Measurements from ENCODE around the gene FXYD1. TPM values are rescaled to one million over a fixed set of nuclear protein-coding genes. Genes with fewer than 3 reads are reported as not detected.

The FXYD1 gene
- total RNA-seq, 1 experiment from 2014 or later, result not detected

DNA sequence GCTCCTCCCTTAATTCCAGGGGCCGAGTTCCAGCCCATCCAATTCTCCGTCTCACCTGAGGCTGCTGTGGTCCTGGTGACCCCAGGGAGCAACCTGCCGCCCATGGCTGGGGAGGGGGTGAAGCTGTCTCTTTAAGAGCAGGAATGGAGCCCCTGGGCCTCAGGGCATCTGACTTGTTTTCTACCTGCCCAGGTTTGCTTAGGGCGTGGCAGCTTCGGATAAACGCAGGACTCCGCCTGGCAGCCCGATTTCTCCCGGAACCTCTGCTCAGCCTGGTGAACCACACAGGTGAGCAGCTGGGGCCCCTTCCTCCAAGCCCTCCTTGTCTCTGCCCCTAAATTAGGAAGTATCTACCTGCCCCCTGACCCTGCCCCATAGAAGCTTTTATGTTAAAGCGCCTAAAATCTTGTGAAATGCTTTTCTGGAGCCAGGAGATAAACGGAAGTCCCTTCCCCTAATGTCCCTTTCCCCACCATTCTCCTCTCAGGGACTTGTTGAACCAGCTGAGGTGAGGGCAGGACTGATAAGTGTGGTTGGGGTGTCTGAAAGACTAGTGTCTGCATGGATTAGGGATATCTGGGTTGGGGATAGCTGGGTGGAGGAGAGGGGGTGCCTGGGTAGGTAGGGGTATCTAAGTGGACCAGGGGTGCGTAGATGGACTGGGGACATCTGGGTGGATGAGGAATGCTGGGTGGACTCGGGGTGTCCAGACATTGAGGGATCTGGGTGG is 22.4 kb upstream of the FXYD1 start:
- Histone ChIP-seq H3K36me3 (ENCODE audit: insufficient read depth, low read length, poor library complexity, severe bottlenecking) (no peaks in the 10 kb centered on the region), H3K27ac (ENCODE audit: low read depth, low read length, poor library complexity, severe bottlenecking) (no peak overlapping the region), H3K4me1 (ENCODE audit: insufficient read depth, low read length, poor library complexity, severe bottlenecking) (no peaks in the 10 kb centered on the region), H3K27me3 (replicated peaks; ENCODE audit: insufficient read depth, low read depth, low read length, poor library complexity) (no peaks in the 10 kb centered on the region), H3K4me3 (ENCODE audit: low read depth, low read length, poor library complexity, severe bottlenecking) (no peak overlapping the region), H3K9me3 (ENCODE audit: low read depth, low read length, poor library complexity, severe bottlenecking) (no peaks in the 10 kb centered on the region)
- TF ChIP-seq EZH2 (IDR thresholded peaks at IDR 0.05; ENCODE audit: borderline replicate concordance, low read depth, low read length, poor library complexity, severe bottlenecking), result no peak
- TF ChIP-seq, protein P1, sequence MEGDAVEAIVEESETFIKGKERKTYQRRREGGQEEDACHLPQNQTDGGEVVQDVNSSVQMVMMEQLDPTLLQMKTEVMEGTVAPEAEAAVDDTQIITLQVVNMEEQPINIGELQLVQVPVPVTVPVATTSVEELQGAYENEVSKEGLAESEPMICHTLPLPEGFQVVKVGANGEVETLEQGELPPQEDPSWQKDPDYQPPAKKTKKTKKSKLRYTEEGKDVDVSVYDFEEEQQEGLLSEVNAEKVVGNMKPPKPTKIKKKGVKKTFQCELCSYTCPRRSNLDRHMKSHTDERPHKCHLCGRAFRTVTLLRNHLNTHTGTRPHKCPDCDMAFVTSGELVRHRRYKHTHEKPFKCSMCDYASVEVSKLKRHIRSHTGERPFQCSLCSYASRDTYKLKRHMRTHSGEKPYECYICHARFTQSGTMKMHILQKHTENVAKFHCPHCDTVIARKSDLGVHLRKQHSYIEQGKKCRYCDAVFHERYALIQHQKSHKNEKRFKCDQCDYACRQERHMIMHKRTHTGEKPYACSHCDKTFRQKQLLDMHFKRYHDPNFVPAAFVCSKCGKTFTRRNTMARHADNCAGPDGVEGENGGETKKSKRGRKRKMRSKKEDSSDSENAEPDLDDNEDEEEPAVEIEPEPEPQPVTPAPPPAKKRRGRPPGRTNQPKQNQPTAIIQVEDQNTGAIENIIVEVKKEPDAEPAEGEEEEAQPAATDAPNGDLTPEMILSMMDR (conservative IDR thresholded peaks at IDR 0.05; ENCODE audit: low read depth, low read length), result no peak
- ChIA-PET POLR2A (ENCODE audit: low non-redundant PET) (no interaction called here), CTCF (no interaction called here)
- DNase-seq (ENCODE audit: low spot score), result no peak
- no TSS peak for BruUV-seq (replicated peaks)
- intact Hi-C loops (cut with micrococcal nuclease; ENCODE audit: unreplicated experiment), result no loop called here

DNA sequence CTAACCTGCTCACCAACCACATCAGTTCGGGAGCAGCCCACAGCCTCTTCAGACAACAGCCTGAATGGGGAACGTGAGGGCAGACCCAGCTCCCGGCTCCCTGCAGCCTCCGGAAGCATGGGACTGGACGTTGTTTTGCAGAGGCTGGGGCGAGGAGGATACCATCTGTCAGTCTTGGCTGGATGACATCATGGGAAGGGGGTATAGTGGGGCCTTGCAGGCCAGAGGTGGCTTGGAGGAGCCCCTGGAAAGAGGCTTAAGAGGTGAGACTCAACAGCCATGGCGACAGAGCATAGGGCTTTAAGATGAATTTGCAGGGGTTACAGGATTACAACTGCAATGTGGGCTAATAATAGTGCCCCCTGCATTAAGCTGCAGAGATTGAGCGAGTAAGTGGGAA is 21.5 kb upstream of the FXYD1 start:
- Histone ChIP-seq H3K36me3 (ENCODE audit: insufficient read depth, low read length, poor library complexity, severe bottlenecking) (no peaks in the 10 kb centered on the region), H3K4me3 (ENCODE audit: low read depth, low read length, poor library complexity, severe bottlenecking) (no peak overlapping the region), H3K4me1 (ENCODE audit: insufficient read depth, low read length, poor library complexity, severe bottlenecking) (no peaks in the 10 kb centered on the region), H3K27ac (ENCODE audit: low read depth, low read length, poor library complexity, severe bottlenecking) (no peak overlapping the region), H3K27me3 (replicated peaks; ENCODE audit: insufficient read depth, low read depth, low read length, poor library complexity) (no peaks in the 10 kb centered on the region), H3K9me3 (ENCODE audit: low read depth, low read length, poor library complexity, severe bottlenecking) (no peaks in the 10 kb centered on the region)
- no TSS peak for BruUV-seq (replicated peaks)
- TF ChIP-seq EZH2 (IDR thresholded peaks at IDR 0.05; ENCODE audit: borderline replicate concordance, low read depth, low read length, poor library complexity, severe bottlenecking), result no peak
- TF ChIP-seq, protein P1 (conservative IDR thresholded peaks at IDR 0.05; ENCODE audit: low read depth, low read length), result no peak
- ChIA-PET CTCF (no interaction called here), POLR2A (ENCODE audit: low non-redundant PET) (no interaction called here)
- intact Hi-C loops (cut with micrococcal nuclease; ENCODE audit: unreplicated experiment), result no loop called here
- no peak for DNase-seq (ENCODE audit: low spot score)

DNA sequence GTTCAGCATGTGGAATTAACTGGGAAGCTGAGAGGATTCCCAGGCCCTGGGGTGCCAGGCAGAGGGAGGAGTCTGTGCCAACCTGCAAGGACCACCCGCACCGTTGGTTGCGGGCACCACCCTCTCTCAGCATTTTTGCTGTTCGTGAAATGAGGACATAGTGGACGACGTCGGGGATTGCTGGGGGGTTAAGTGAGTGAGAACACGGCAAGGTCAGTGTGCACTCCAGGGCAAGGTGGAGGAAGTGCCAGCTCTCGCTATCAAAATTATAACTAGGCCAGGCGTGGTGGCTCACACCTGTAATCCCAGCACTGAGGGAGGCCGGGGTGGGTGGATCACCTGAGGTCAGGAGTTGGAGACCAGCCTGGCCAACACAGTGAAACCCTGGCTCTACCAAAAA is 20.8 kb upstream of the FXYD1 start:
- Histone ChIP-seq H3K27me3 (replicated peaks; ENCODE audit: insufficient read depth, low read depth, low read length, poor library complexity) (no peaks in the 10 kb centered on the region), H3K4me3 (ENCODE audit: low read depth, low read length, poor library complexity, severe bottlenecking) (no peak overlapping the region), H3K27ac (ENCODE audit: low read depth, low read length, poor library complexity, severe bottlenecking) (no peak overlapping the region), H3K4me1 (ENCODE audit: insufficient read depth, low read length, poor library complexity, severe bottlenecking) (no peaks in the 10 kb centered on the region), H3K36me3 (ENCODE audit: insufficient read depth, low read length, poor library complexity, severe bottlenecking) (no peaks in the 10 kb centered on the region), H3K9me3 (ENCODE audit: low read depth, low read length, poor library complexity, severe bottlenecking) (no peaks in the 10 kb centered on the region)
- ChIA-PET CTCF (interaction anchor here (0.6 kb wide), 2 partner anchors 17 to 40 kb away, joined by 4 to 7 read pairs; partner anchors contain the start of gene LGI4), POLR2A (ENCODE audit: low non-redundant PET) (no interaction called here)
- TF ChIP-seq, protein P1 (conservative IDR thresholded peaks at IDR 0.05; ENCODE audit: low read depth, low read length), result no peak
- TF ChIP-seq EZH2 (IDR thresholded peaks at IDR 0.05; ENCODE audit: borderline replicate concordance, low read depth, low read length, poor library complexity, severe bottlenecking), result no peak
- DNase-seq (ENCODE audit: low spot score), result no peak
- intact Hi-C loops (cut with micrococcal nuclease; ENCODE audit: unreplicated experiment), result no loop called here
- BruUV-seq (replicated peaks), result no TSS peak

Measured in A673 (cell line).